ENCODE results near the gene FSCN2. TPM values are rescaled to one million over a fixed set of nuclear protein-coding genes. Genes with fewer than 3 reads are reported as not detected.
A peak's percentile ranks its signal among the peaks of the same experiment; 100 is the strongest.

FSCN2 gene
- total RNA-seq, 4 donors from 2014 or later: 1.1 to 2.3 (median 1.8) TPM; not detected in 1

- Histone ChIP-seq H3K4me3 (peak overlapping the region in 1 of 4 donors; percentile 13), H3K4me1 (peaks cover 6 to 17% (median 15%) of the 10 kb centered on the region in 3 donors), H3K9me3 (no peaks in the 10 kb centered on the region), H3K27ac (no peak overlapping the region), H3K36me3 (peaks cover 3 to 39% (median 9%) of the 10 kb centered on the region in 3 donors), H3K27me3 (peaks cover 5 to 55% (median 10%) of the 10 kb centered on the region in 4 donors)
- no peak for TF ChIP-seq POLR2A (IDR thresholded peaks at IDR 0.05)
- TF ChIP-seq, protein P1, sequence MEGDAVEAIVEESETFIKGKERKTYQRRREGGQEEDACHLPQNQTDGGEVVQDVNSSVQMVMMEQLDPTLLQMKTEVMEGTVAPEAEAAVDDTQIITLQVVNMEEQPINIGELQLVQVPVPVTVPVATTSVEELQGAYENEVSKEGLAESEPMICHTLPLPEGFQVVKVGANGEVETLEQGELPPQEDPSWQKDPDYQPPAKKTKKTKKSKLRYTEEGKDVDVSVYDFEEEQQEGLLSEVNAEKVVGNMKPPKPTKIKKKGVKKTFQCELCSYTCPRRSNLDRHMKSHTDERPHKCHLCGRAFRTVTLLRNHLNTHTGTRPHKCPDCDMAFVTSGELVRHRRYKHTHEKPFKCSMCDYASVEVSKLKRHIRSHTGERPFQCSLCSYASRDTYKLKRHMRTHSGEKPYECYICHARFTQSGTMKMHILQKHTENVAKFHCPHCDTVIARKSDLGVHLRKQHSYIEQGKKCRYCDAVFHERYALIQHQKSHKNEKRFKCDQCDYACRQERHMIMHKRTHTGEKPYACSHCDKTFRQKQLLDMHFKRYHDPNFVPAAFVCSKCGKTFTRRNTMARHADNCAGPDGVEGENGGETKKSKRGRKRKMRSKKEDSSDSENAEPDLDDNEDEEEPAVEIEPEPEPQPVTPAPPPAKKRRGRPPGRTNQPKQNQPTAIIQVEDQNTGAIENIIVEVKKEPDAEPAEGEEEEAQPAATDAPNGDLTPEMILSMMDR (IDR thresholded peaks at IDR 0.05): no peak
- intact Hi-C loops (cut with DNase I): no loop called here
- DNase-seq: no peak
- no CpG with 5 or more reads among the region's 89 CpGs for WGBS, 2 donors
Measured at GRCh38 chr17:81536299-81537290, 8.4 kb downstream of the FSCN2 start.

- Histone ChIP-seq H3K27me3 (peaks cover 5 to 55% (median 10%) of the 10 kb centered on the region in 4 donors), H3K27ac (no peak overlapping the region), H3K9me3 (no peaks in the 10 kb centered on the region), H3K4me1 (peaks cover 6 to 17% (median 15%) of the 10 kb centered on the region in 3 donors), H3K36me3 (peaks cover 3 to 44% (median 9%) of the 10 kb centered on the region in 3 donors), H3K4me3 (no peak overlapping the region)
- no CpG with 5 or more reads among the region's 17 CpGs for WGBS, 2 donors
- no peak for DNase-seq
- TF ChIP-seq, protein P1 (IDR thresholded peaks at IDR 0.05): peak; percentile 32 to 73 (median 62)
- no peak for TF ChIP-seq POLR2A (IDR thresholded peaks at IDR 0.05)
- intact Hi-C loops (cut with DNase I): no loop called here
Measured at GRCh38 chr17:81537343-81537855, 9.2 kb downstream of the FSCN2 start.

GRCh38 chr17:81537856-81538555 lies 9.8 kb downstream of the FSCN2 start:
- TF ChIP-seq POLR2A (IDR thresholded peaks at IDR 0.05): no peak
- TF ChIP-seq, protein P1 (IDR thresholded peaks at IDR 0.05): no peak
- 78 to 87% methylated on average over 8 to 13 of the region's 26 CpGs for WGBS, 2 donors
- H3K4me1 ChIP-seq: peaks cover 6 to 17% (median 15%) of the 10 kb centered on the region in 3 donors
- peaks cover 3 to 50% (median 9%) of the 10 kb centered on the region in 3 donors for H3K36me3 ChIP-seq
- peaks cover 5 to 52% (median 10%) of the 10 kb centered on the region in 4 donors for H3K27me3 ChIP-seq
- H3K9me3 ChIP-seq: no peaks in the 10 kb centered on the region
- no peak overlapping the region for H3K27ac ChIP-seq
- H3K4me3 ChIP-seq: no peak overlapping the region
- no peak for DNase-seq
- intact Hi-C loops (cut with DNase I): no loop called here

DNA sequence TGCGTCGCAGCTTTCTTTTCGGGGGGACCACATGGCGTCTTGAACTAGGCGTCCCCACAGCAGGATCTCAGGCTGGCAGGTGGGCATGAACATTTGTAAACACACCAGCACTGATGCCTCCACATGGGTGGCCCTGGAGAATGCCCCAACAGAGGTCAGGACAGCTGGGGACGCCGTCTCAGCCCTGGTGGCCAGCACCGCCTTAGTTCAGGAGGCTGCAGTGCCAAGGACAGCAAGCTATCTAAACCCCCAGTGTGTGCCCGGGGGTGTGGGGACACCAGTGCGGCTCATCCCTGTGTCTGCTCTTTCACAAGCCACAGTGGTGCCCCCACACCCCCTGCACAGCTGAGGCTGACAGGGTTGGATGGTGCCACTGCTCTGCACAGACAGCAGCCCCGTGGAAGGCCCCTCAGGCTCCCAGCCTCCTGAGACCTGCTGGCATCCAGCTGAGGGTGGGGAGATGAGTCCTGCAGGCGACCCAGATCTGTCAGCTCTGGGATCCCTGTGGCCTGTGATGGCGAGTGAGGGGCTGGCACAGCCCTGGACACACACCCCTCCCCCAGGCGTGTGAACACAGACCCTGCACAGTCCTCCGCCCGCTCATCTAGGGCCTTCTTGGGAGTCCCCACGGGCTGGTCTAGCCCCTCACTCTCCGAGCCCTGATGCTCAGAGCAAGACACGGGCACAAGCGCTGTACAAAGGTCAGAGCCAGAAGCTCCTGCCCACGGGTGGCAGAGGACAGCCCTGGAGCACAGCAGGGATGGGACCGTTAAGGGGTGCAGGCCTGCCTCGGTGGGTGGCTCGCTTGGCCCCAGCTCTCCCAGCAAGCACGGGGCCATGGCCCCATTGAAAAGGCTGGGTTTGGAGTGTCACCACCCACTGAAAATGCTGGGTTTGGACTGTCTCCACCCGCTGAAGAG lies 10.7 kb downstream of the FSCN2 start:
- Histone ChIP-seq H3K4me3 (no peak overlapping the region), H3K27me3 (peaks cover 5 to 44% (median 10%) of the 10 kb centered on the region in 4 donors), H3K9me3 (no peaks in the 10 kb centered on the region), H3K4me1 (peaks cover 6 to 17% (median 15%) of the 10 kb centered on the region in 3 donors), H3K27ac (no peak overlapping the region), H3K36me3 (peaks cover 3 to 59% (median 9%) of the 10 kb centered on the region in 3 donors)
- intact Hi-C loops (cut with DNase I): no loop called here
- WGBS, 2 donors: 70 to 95% methylated on average over 2 to 4 of the region's 26 CpGs
- DNase-seq: no peak
- no peak for TF ChIP-seq POLR2A (IDR thresholded peaks at IDR 0.05)
- TF ChIP-seq, protein P1 (IDR thresholded peaks at IDR 0.05): no peak

Data from esophagus squamous epithelium (tissue), 5 donors.